ENCODE measurements around the gene KCNH3.

- TF ChIP-seq TAF1 (IDR thresholded peaks at IDR 0.05; ENCODE audit: borderline replicate concordance, low read depth, low read length) (no peak), CTCF (IDR thresholded peaks at IDR 0.05 in 2 of 3, conservative IDR thresholded peaks at IDR 0.05 in 1 of 3; ENCODE audit: control insufficient read depth in 2 of 3, extremely low read depth in 1 of 3, insufficient read depth in 1 of 3, low read depth in 3 of 3, low read length in 3 of 3) (no peak), EZH2 (IDR thresholded peaks at IDR 0.05; ENCODE audit: borderline replicate concordance, control insufficient read depth, low read depth, low read length) (no peak), KDM1A (IDR thresholded peaks at IDR 0.05; ENCODE audit: borderline replicate concordance) (no peak), BMI1 (IDR thresholded peaks at IDR 0.05; ENCODE audit: borderline replicate concordance) (no peak), SP1 (IDR thresholded peaks at IDR 0.05; ENCODE audit: low read depth, low read length) (no peak), POLR2A (IDR thresholded peaks at IDR 0.05; ENCODE audit: low read depth, low read length) (no peak), JUNB (IDR thresholded peaks at IDR 0.05) (no peak), SIX5 (IDR thresholded peaks at IDR 0.05; ENCODE audit: low read depth, low read length, severe bottlenecking) (no peak), ZNF24 (IDR thresholded peaks at IDR 0.05) (no peak), JUND (IDR thresholded peaks at IDR 0.05; ENCODE audit: low read depth, low read length) (no peak), TARDBP (IDR thresholded peaks at IDR 0.05; ENCODE audit: borderline replicate concordance) (no peak)
Measured at GRCh38 chr12:49539406-49540228, 787 bp downstream of the KCNH3 start.
